SHP77 (cell line): ENCODE results near the gene NRL.
"Not testable (repeated sequence)": the region's sequence is repeated elsewhere in the genome, so short reads cannot be mapped to it uniquely, and the experiment has no call there.

Experiments used
- DNase-seq, 2 experiments: peaks; one replicate each; lab custom pipeline; 2025; lab: John Stamatoyannopoulos, UW

Gene NRL

DNA sequence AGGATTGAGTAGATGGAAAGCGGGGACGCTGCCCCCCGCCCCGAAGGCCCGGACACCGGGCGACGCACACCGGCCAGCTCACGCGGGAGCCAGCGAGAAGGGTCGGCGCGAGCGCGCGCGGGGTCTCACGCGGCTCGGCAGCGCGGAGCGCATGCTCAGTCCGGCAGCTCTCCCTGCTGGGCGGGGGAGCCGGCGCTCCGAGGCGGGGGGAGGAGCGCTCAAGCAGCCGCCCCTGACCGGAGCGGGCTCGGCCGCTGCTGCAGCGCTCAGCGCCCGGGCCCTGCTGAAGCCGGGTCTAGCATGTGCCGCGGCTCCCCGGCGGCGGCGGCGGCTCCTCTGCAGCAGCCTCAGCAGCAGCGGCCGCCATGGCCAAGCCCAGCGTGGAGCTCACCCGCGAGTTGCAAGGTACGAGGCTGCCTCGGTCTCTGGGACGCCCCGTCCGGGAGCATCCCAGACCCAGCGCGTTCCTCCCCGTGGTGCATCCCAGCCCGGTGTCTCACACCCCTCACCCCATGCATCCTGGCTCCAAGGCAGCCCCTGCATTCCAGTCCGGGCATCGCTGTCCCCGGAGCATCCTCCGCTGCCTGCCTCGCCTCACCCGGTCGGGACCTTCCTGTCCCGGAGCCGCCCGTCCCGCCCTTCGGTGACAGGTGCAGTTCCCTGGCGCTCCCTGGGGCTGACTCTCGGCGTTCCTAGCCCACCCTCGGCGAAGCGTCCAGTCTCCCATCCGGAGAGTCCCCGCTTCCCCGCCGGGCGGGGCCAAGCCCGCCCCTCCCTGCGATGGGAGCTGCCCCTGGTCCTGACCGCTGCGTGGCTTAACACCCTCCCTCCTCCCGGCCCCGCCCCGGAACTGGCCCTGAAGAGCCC lies 62.7 kb downstream of the NRL start, which contains the start of gene CARMIL3:
Gene CARMIL3, plus strand, starts transcription at position 221 of the 867 bp plus-strand sequence. Its CDS starts 145 bp downstream, at position 366.
- peak; percentile 74 to 85 for DNase-seq

DNA sequence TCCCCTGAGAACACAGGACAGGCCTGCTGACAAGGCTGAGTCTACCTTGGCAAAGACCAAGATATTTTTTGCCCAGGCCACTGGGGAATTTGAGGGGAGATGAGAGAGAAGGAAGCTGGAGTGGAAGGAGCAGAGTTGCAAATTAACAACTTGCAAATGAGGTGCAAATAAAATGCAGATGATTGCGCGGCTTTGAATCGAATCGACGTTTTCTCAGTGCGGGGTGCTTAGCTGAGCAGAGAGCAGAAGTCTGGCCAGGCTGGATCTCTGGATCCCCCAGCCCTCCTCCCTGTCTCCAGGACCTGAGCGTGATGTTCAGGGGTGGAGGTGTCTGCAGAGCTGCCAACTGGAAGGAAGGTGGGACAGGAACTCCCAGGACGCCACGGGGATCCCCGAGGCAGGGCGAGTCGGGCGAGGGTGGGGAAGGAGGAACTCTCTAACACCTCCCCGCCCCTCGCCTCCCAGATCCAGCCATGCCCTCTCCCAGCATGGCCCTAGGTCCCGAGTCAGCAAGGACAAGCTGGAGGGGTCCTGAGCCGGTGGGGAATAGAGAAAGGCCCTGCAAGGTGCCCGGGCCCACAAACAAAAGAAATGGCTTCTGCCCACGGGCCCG lies 63.5 kb downstream of the NRL start:
- no peak for DNase-seq

DNA sequence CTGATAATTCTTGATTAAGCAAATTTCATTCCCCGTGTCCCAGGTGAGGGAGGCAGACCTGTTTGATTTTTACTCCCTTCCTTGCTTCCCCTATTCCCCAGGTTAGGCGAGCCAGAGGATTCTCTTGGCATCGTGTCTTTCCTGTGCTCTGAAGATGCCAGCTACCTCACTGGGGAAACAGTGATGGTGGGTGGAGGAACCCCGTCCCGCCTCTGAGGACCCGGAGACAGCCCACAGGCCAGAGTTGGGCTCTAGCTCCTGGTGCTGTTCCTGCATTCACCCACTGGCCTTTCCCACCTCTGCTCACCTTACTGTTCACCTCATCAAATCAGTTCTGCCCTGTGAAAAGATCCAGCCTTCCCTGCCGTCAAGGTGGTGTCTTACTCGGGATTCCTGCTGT lies 64.0 kb downstream of the NRL start:
- DNase-seq: not testable (repeated sequence)

- DNase-seq: not testable (repeated sequence)
These were observed 65.7 kb downstream of the NRL start for GRCh38 chr14:24049002-24049401.

DNA sequence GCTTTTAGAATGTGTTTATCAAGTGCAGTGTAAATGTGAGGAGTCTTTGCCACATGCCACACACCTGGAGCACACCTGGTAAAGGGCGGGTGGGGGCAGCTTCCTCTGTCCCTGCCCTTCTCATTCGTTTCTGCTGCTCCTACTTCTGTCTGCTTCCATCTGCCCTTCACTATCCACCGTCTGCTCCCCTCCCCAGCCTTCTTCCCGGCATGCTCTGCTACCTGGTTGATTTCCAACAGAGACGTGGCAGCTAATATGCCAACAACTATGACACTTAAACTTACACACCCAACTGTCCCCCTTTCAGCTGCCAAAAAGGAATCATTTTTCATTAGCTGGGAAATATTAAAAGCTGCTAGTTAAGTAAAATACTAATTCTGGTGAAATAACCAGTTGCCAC lies 72.0 kb downstream of the NRL start:
- DNase-seq: no peak

GRCh38 chr14:24040692-24041091 lies 74.1 kb downstream of the NRL start:
- no peak for DNase-seq

- no peak for DNase-seq
These were observed 76.1 kb downstream of the NRL start for GRCh38 chr14:24038686-24039085.

DNA sequence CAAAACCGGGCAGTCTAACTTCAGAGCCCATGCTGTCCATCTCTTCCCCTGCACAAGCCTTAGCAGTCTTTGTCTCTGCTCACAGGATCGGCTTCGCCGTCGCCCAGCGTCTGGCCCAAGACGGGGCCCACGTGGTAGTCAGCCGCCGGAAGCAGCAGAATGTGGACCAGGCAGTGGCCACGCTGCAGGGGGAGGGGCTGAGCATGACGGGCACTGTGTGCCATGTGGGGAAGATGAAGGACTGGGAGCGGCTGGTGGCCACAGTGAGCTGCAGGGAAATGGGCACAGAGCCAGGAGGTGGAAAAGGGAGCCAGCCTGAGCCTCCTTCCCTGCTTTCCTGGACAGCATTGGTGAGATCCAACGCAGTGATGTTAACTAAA lies 77.1 kb downstream of the NRL start:
- peak; percentile 75 to 94 for DNase-seq

DNA sequence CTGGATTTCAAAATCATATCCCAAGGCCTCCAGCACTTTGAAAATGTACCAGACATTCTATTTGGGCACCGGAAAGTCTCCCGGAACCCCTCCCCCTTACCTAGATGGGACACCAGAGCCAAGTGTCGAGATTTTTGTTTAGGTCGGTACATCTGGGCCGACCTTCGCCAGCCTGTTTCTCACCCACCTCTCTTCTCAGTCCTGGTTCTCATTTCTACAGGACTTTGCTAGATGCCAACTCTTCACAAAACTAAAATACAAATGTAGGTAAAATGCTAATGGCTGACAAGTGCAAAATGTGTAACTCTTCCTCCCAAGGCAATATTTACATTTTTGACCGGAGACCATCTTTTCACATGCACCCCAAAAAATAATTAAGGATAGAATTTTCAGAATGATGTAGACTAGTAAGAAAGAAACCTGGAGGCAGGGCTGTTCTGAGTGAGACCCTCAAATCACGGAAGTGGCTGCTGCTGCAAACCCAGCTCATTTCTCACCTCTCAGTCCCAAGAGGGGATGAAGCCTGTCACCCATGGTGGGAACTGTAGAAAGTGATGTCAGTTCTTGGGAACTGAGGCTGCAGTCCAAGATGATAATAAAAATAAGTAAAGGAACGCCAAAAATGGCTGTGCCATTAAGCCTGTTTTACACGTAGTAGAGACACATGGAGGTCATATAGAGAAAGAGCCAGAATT lies 77.6 kb downstream of the NRL start:
- DNase-seq: not testable (repeated sequence)

- peak; percentile 90 to 91 for DNase-seq
These were observed 78.4 kb downstream of the NRL start for GRCh38 chr14:24036169-24036962.

DNA sequence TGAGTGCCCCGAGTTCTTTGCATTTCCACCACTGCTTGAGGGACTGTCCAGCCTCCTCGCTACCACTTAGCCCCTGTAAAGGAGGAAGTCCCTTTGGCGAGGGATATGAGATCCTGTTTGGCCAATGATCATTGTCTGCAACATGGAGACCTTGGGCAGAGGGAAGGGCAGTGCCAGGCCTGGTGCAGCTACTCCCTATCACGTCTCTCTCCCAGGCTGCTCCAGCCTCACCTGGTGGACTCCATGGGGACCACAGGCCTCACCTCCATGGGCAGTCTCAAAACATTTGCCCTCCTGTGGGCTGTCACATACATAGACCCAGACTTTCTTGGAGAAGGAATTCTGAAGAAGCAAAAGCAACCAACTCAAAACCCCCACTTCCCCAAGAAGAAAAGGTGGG lies 79.0 kb downstream of the NRL start:
- DNase-seq: peak; percentile 32 to 55

DNA sequence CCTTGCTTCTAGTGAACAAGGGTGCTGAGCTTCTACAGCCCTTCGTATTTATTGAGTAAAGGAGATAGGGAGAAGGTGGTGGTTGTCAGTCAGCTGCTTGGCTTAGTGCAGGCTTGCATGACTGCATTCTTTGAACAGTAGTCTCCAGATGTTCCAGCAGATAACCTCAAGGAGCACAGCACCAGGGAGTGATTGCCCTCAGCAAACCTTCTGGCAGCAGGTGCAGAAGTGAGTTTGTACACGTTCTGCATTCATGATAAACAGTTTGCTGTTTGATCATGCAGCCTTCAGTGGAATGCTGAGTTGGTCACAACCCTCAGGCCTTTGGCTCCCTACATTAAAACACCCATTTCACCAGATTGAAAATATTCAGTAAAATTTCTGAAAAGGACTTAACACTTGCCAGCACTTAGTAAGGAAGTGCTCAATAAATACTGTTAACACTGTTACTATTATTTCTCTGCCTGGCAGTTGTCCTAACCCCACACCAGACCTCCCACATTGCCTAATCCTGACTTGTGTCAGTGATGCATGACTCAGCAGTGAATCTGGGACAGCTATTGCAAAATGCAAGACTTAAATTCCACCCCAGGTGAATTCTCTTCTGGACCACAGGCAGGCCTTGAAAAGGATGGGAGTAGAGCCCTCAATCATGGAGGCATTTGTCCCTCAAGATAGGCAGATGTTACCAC lies 81.9 kb downstream of the NRL start:
- no peak for DNase-seq

- not testable (repeated sequence) for DNase-seq
These were observed 83.4 kb downstream of the NRL start for GRCh38 chr14:24031331-24031730.

DNA sequence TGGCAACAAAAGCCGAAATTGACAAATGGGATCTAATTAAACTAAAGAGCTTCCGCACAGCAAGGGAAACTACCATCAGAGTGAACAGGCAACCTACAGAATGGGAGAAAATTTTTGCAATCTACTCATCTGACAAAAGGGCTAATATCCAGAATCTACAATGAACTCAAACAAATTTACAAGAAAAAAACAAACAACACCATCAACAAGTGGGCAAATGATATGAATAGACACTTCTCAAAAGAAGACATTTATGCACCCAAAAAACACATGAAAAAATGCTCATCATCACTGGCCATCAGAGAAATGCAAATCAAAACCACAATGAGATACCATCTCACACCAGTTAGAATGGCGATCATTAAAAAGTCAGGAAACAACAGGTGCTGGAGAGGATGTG lies 85.1 kb downstream of the NRL start:
- not testable (repeated sequence) for DNase-seq
